ENCODE data around the gene JARID2.

The JARID2 gene

GRCh38 chr6:15449011-15449410 is 203.1 kb downstream of the JARID2 start:
- no peak for DNase-seq

GRCh38 chr6:15451738-15452137 is 205.9 kb downstream of the JARID2 start:
- DNase-seq = no peak

- DNase-seq = no peak
Measured at GRCh38 chr6:15452182-15452941, 206.5 kb downstream of the JARID2 start.

- no peak for DNase-seq
Measured at GRCh38 chr6:15453186-15453585, 207.3 kb downstream of the JARID2 start.

- no peak for DNase-seq
Measured at GRCh38 chr6:15453622-15454021, 207.8 kb downstream of the JARID2 start.

- DNase-seq = no peak
Measured at GRCh38 chr6:15456422-15456821, 210.6 kb downstream of the JARID2 start.

GRCh38 chr6:15457121-15457650 is 211.3 kb downstream of the JARID2 start:
- no peak for DNase-seq

GRCh38 chr6:15458021-15458459 is 212.2 kb downstream of the JARID2 start:
- no peak for DNase-seq

- DNase-seq = no peak
Measured at GRCh38 chr6:15460110-15460727, 214.3 kb downstream of the JARID2 start.

- DNase-seq = no peak
Measured at GRCh38 chr6:15461127-15461944, 215.5 kb downstream of the JARID2 start.

GRCh38 chr6:15462256-15462655 is 216.4 kb downstream of the JARID2 start:
- DNase-seq = no peak

GRCh38 chr6:15462717-15463525 is 217.1 kb downstream of the JARID2 start:
- DNase-seq = no peak

GRCh38 chr6:15464211-15464725 is 218.4 kb downstream of the JARID2 start:
- DNase-seq = peak; percentile 34

- no peak for DNase-seq
Measured at GRCh38 chr6:15465212-15465611, 219.3 kb downstream of the JARID2 start.

GRCh38 chr6:15470746-15471145 is 224.9 kb downstream of the JARID2 start:
- DNase-seq = no peak

GRCh38 chr6:15472621-15473020 is 226.8 kb downstream of the JARID2 start:
- no peak for DNase-seq

GRCh38 chr6:15473174-15473573 is 227.3 kb downstream of the JARID2 start:
- no peak for DNase-seq

- no peak for DNase-seq
Measured at GRCh38 chr6:15473741-15474161, 227.9 kb downstream of the JARID2 start.

- no peak for DNase-seq
Measured at GRCh38 chr6:15474196-15474595, 228.3 kb downstream of the JARID2 start.

GRCh38 chr6:15475261-15475660 is 229.4 kb downstream of the JARID2 start:
- DNase-seq = no peak

GRCh38 chr6:15475872-15476271 is 230.0 kb downstream of the JARID2 start:
- no peak for DNase-seq

All from stimulated activated naive CD4-positive, alpha-beta T cell treated with Interleukin-2 at 50 U/mL for 16 hours (primary cell).